H9 (cell line): ENCODE results near the gene CAMK1G. TPM values are rescaled to one million over a fixed set of nuclear protein-coding genes. Genes with fewer than 3 reads are reported as not detected.
A peak's percentile ranks its signal among the peaks of the same experiment; 100 is the strongest.

Source experiments
- DNase-seq: peaks from one replicate; pipeline ENCODE4 v3.0.0-alpha.2; 2017
- H2AFZ ChIP-seq: one replicate; pipeline ENCODE4 v1.6.1; 2013; ENCODE audit warnings: mild to moderate bottlenecking, low read length, control low read depth, moderate library complexity
- H2AK5ac ChIP-seq: 2 replicates; pipeline ENCODE4 v1.6.1; 2013; ENCODE audit warnings: low read length, control low read depth, mixed read lengths; ENCODE audit not compliant: insufficient read length
- H2BK120ac ChIP-seq: one replicate; pipeline ENCODE4 v1.6.1; 2013; ENCODE audit warnings: low read depth, mild to moderate bottlenecking, low read length, control low read depth, inconsistent platforms; ENCODE audit not compliant: poor library complexity, severe bottlenecking
- H2BK12ac ChIP-seq: 2 replicates; pipeline ENCODE4 v1.6.1; 2013; ENCODE audit warnings: low read length, control low read depth, mixed read lengths, low read depth; ENCODE audit not compliant: insufficient read length
- H2BK15ac ChIP-seq: 2 replicates; pipeline ENCODE4 v1.6.1; 2013; ENCODE audit warnings: low read depth, low read length, control low read depth
- H2BK20ac ChIP-seq: one replicate; pipeline ENCODE4 v1.6.1; 2013; ENCODE audit warnings: low read depth, mild to moderate bottlenecking, low read length, control low read depth, inconsistent platforms; ENCODE audit not compliant: poor library complexity, severe bottlenecking
- H2BK5ac ChIP-seq: 2 replicates; pipeline ENCODE4 v1.6.1; 2013; ENCODE audit warnings: low read length, control low read depth, mixed read lengths; ENCODE audit not compliant: insufficient read length
- H3K14ac ChIP-seq: 2 replicates; pipeline ENCODE4 v1.6.1; 2013; ENCODE audit warnings: low read length, control low read depth; ENCODE audit not compliant: insufficient read depth
- H3K18ac ChIP-seq: 2 replicates; pipeline ENCODE4 v1.6.1; 2013; ENCODE audit warnings: low read depth, mild to moderate bottlenecking, mixed read lengths, low read length, control low read depth; ENCODE audit not compliant: insufficient read length
- H3K23ac ChIP-seq: 2 replicates; pipeline ENCODE4 v1.6.1; 2013; ENCODE audit warnings: low read length, control low read depth, mixed read lengths, low read depth; ENCODE audit not compliant: insufficient read length
- H3K23me2 ChIP-seq: 2 replicates; pipeline ENCODE4 v1.6.1; 2013; ENCODE audit warnings: low read depth, mild to moderate bottlenecking, mixed read lengths, low read length, control low read depth; ENCODE audit not compliant: insufficient read length, poor library complexity, severe bottlenecking
- H3K27ac ChIP-seq: 2 replicates; pipeline ENCODE4 v1.5.1; 2013; ENCODE audit warnings: low read length, control low read depth, mixed read lengths, low read depth; ENCODE audit not compliant: insufficient read length
- H3K27me3 ChIP-seq: 2 replicates; pipeline ENCODE4 v1.6.1; 2013; ENCODE audit warnings: low read length, control low read depth, inconsistent platforms; ENCODE audit not compliant: insufficient read depth
- H3K4ac ChIP-seq: 2 replicates; pipeline ENCODE4 v1.6.1; 2013; ENCODE audit warnings: low read depth, mild to moderate bottlenecking, control low read depth, inconsistent platforms, low read length, moderate library complexity
- H3K4me1 ChIP-seq: 2 replicates; pipeline ENCODE4 v1.6.1; 2013; ENCODE audit warnings: low read length, control low read depth, inconsistent platforms; ENCODE audit not compliant: insufficient read depth
- H3K4me2 ChIP-seq: 2 replicates; pipeline ENCODE4 v1.6.1; 2013; ENCODE audit warnings: low read length, control low read depth, mixed read lengths; ENCODE audit not compliant: insufficient read length, insufficient read depth
- H3K56ac ChIP-seq: 2 replicates; pipeline ENCODE4 v1.6.1; 2013; ENCODE audit warnings: low read depth, mild to moderate bottlenecking, mixed read lengths, low read length, control low read depth; ENCODE audit not compliant: insufficient read length
- H3K79me1 ChIP-seq: 2 replicates; pipeline ENCODE4 v1.6.1; 2013; ENCODE audit warnings: low read depth, mild to moderate bottlenecking, moderate library complexity, low read length, control low read depth, inconsistent platforms; ENCODE audit not compliant: insufficient read depth, poor library complexity, severe bottlenecking
- H3K79me2 ChIP-seq: 2 replicates; pipeline ENCODE4 v1.6.1; 2013; ENCODE audit warnings: low read length, control low read depth, inconsistent platforms; ENCODE audit not compliant: insufficient read depth
- H3K9ac ChIP-seq: 2 replicates; pipeline ENCODE4 v1.6.1; 2013; ENCODE audit warnings: low read length, control low read depth, mixed read lengths; ENCODE audit not compliant: insufficient read length; ENCODE audit errors: extremely low read depth
- H3K9me3 ChIP-seq: one replicate; pipeline ENCODE4 v1.6.1; 2013; ENCODE audit warnings: low read depth, low read length, inconsistent platforms; ENCODE audit not compliant: control insufficient read depth
- H3T11ph ChIP-seq: one replicate; pipeline ENCODE4 v1.6.1; 2013; ENCODE audit warnings: mild to moderate bottlenecking, low read length, control low read depth, inconsistent platforms
- H4K20me1 ChIP-seq: one replicate; pipeline ENCODE4 v1.6.1; 2013; ENCODE audit not compliant: control insufficient read depth, insufficient read length, insufficient read depth
- H4K5ac ChIP-seq: 2 replicates; pipeline ENCODE4 v1.6.1; 2013; ENCODE audit warnings: low read depth, mild to moderate bottlenecking, mixed read lengths, low read length, control low read depth; ENCODE audit not compliant: insufficient read length
- H4K8ac ChIP-seq: replicated peaks from 2 replicates; pipeline ENCODE4 v1.6.1; 2013; ENCODE audit warnings: low read length, control low read depth, mixed read lengths, low read depth; ENCODE audit not compliant: insufficient read length
- H4K91ac ChIP-seq: 2 replicates; pipeline ENCODE4 v1.6.1; 2013; ENCODE audit warnings: low read depth, mild to moderate bottlenecking, moderate library complexity, mixed read lengths, low read length, control low read depth; ENCODE audit not compliant: insufficient read length
- H3K27ac Mint-ChIP-seq, 3 experiments: 2 replicates in 2 of 3; 3 replicates in 1 of 3; pipeline ENCODE4 v1.8.0; 2020 to 2021; ENCODE audit warnings: mixed read lengths in 3 of 3, mild to moderate bottlenecking in 1 of 3, moderate library complexity in 1 of 3
- H3K27me3 Mint-ChIP-seq: 2 replicates; pipeline ENCODE4 v1.8.0; 2021; ENCODE audit warnings: low read depth, mild to moderate bottlenecking, moderate library complexity, mixed read lengths
- H3K36me3 Mint-ChIP-seq, 3 experiments: 2 replicates in 2 of 3; 3 replicates in 1 of 3; pipeline ENCODE4 v1.8.0; 2020 to 2021; ENCODE audit warnings: low read depth in 3 of 3, mixed read lengths in 3 of 3; ENCODE audit not compliant: insufficient read depth in 1 of 3
- H3K4me1 Mint-ChIP-seq, 2 experiments: 2 replicates each; pipeline ENCODE4 v1.8.0; 2020; ENCODE audit warnings: mixed read lengths in 2 of 2
- H3K4me3 Mint-ChIP-seq, 2 experiments: 2 replicates in 1 of 2; 3 replicates in 1 of 2; pipeline ENCODE4 v1.8.0; 2020 to 2021; ENCODE audit warnings: mild to moderate bottlenecking in 2 of 2, mixed read lengths in 2 of 2, moderate library complexity in 1 of 2
- H3K9me3 Mint-ChIP-seq, 2 experiments: 2 replicates in 1 of 2; 3 replicates in 1 of 2; pipeline ENCODE4 v1.8.0; 2020; ENCODE audit warnings: mild to moderate bottlenecking in 2 of 2, mixed read lengths in 2 of 2, moderate library complexity in 1 of 2
- WGBS: extraction: QIAGEN DNeasy Blood & Tissue Kit; methylation state at CpG from one replicate; pipeline ENCODE4 v1.1.7; 2013; ENCODE audit warnings: missing lambda C conversion rate, low lambda C conversion rate, mixed read lengths; ENCODE audit not compliant: insufficient read length; ENCODE audit errors: extremely low coverage; 5-methylcytosine and 5-hydroxymethylcytosine counted together
- total RNA-seq: library from RNA; stranded (reverse); gene quantifications from 2 replicates; pipeline ENCODE4 v1.2.1, GENCODE V29; 2021
- TF ChIP-seq, protein P1 (sequence below): fragments of 200-600 bp; sonication (generic); conservative IDR thresholded peaks from 3 replicates; pipeline ENCODE4 v1.8.0; 2021; ENCODE audit warnings: antibody characterized with exemption, mild to moderate bottlenecking

Gene CAMK1G
- total RNA-seq, 1 experiment from 2014 or later, result 0.28 TPM

- no peak overlapping the region for H2BK5ac ChIP-seq
- H3K9me3 ChIP-seq, result no peaks in the 10 kb centered on the region
- no peaks in the 10 kb centered on the region for H3K79me2 ChIP-seq
- no peak overlapping the region for H3K9ac ChIP-seq
- no peaks in the 10 kb centered on the region for H3K79me1 ChIP-seq
- Mint-ChIP-seq H3K27ac (0 out of 7 replicates have a peak overlapping the region, but pooled peaks of 1 of the 3 experiments have one; percentile 16), H3K4me3 (no peak overlapping the region), H3K36me3 (no peaks in the 10 kb centered on the region; a peak in 1 of 7 replicates), H3K9me3 (no peaks in the 10 kb centered on the region), H3K4me1 (peaks cover 29 to 32% of the 10 kb centered on the region in 2 experiments), H3K27me3 (peaks cover 16% of the 10 kb centered on the region)
- H3K14ac ChIP-seq, result no peak overlapping the region
- no peak overlapping the region for H2BK120ac ChIP-seq
- no peak overlapping the region for H3T11ph ChIP-seq
- H2AK5ac ChIP-seq, result no peak overlapping the region
- H2BK12ac ChIP-seq, result no peak overlapping the region
- no peak overlapping the region for H3K4me2 ChIP-seq
- H3K23ac ChIP-seq, result no peak overlapping the region
- no peaks in the 10 kb centered on the region for H3K27me3 ChIP-seq
- H3K27ac ChIP-seq, result no peak overlapping the region
- H2AFZ ChIP-seq, result no peak overlapping the region
- no peak overlapping the region for H4K5ac ChIP-seq
- WGBS, result no CpG with 5 or more reads among the region's 6 CpGs
- no peak overlapping the region for H4K91ac ChIP-seq
- no peak overlapping the region for H2BK20ac ChIP-seq
- H4K20me1 ChIP-seq, result no peaks in the 10 kb centered on the region
- H3K56ac ChIP-seq, result no peak overlapping the region
- DNase-seq, result no peak
- no peak overlapping the region for H2BK15ac ChIP-seq
- H3K4me1 ChIP-seq, result 0 out of 2 replicates have a peak, but pooled peaks cover 3% of the 10 kb centered on the region
- no peaks in the 10 kb centered on the region for H3K23me2 ChIP-seq
- no peak overlapping the region for H4K8ac ChIP-seq
- H3K4ac ChIP-seq, result no peak overlapping the region
- no peak overlapping the region for H3K18ac ChIP-seq
- TF ChIP-seq, protein P1, sequence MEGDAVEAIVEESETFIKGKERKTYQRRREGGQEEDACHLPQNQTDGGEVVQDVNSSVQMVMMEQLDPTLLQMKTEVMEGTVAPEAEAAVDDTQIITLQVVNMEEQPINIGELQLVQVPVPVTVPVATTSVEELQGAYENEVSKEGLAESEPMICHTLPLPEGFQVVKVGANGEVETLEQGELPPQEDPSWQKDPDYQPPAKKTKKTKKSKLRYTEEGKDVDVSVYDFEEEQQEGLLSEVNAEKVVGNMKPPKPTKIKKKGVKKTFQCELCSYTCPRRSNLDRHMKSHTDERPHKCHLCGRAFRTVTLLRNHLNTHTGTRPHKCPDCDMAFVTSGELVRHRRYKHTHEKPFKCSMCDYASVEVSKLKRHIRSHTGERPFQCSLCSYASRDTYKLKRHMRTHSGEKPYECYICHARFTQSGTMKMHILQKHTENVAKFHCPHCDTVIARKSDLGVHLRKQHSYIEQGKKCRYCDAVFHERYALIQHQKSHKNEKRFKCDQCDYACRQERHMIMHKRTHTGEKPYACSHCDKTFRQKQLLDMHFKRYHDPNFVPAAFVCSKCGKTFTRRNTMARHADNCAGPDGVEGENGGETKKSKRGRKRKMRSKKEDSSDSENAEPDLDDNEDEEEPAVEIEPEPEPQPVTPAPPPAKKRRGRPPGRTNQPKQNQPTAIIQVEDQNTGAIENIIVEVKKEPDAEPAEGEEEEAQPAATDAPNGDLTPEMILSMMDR, result no peak
Observed at GRCh38 chr1:209561532-209561931, 22.0 kb upstream of the CAMK1G start.
